CD4-positive, alpha-beta T cell treated with Interferon alpha-2 for 1 hour (primary cell): ENCODE measurements around the gene TTLL7.
"Not testable (repeated sequence)": the region's sequence is repeated elsewhere in the genome, so short reads cannot be mapped to it uniquely, and the experiment has no call there.

Experiments used
- DNase-seq, 2 donors: peaks; one replicate each; pipeline ENCODE4 v3.0.0-alpha.2; 2020 to 2022

Gene TTLL7

DNA sequence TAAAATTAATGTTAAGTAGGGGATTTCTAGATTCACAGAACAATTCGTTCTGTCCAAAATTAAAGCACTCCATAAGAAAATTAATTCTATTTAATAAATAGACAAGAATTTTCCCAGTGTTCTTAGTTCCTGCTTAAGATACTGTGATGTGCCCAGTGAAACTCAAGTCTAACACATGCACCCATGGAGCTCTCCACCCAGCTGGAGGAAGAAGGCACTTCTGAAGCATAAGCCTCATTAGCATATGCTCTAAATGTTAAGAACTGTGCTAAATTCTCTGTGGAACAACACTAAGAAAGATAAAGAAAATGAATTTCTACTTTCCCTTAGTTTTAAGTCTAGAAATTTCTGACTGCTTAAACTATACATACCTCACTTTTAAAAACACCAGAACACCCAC is 71.2 kb downstream of the TTLL7 start:
- DNase-seq = no peak

DNA sequence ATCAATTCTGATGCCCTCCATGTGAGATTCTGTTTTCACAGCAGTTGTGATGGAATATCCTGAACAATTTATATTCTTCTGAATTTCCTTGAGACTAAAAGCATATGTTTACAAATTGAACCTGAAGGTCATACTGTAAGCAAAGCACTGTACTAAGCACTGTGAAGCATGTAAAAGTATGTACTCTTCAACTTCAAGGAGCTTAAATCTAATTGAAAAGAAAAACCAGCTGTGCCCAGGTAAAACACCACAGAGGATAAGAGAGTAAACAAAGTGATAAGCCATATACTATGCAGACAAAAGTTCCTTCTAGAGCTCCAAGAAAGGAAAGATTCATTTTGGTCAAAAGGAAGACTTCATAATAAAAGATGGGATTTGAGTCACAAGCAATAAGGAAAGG is 71.9 kb downstream of the TTLL7 start:
- no peak for DNase-seq

DNA sequence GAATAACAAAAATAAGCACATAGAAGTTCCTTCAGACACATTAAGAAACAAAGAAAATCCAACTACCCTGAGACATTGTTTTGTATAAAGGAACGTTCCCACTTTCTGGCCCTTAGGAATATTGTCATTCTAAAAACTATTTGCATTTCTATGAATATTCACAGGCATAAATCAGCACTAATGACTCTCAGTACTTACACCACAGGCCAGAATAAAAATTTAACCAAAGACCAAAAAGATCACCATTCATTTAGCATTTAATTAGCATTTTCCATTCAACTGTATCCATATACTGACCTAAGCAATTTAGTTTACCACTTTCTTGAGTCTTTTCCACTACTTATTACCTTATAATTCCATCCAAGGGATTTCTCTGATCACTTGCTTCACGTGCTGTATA is 75.4 kb downstream of the TTLL7 start:
- DNase-seq = no peak

DNA sequence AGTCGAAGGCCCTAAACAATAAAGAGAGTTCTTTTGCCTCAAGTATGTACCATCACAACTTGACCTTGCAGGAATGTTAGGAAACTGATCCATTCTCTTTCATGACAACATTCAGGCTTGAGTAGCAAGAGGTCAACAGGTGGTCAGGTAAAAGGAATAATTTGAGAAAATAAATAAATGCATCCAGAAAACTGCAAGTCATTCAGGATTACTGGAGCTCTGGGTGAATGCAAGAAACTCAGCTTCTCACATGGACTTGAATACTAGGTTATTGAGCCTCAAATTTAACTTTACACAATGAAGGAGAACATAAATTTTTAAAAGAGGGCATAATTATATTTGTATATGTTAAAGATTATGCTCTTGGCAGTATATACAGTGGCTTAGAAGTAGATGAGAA is 76.5 kb downstream of the TTLL7 start:
- no peak for DNase-seq

DNA sequence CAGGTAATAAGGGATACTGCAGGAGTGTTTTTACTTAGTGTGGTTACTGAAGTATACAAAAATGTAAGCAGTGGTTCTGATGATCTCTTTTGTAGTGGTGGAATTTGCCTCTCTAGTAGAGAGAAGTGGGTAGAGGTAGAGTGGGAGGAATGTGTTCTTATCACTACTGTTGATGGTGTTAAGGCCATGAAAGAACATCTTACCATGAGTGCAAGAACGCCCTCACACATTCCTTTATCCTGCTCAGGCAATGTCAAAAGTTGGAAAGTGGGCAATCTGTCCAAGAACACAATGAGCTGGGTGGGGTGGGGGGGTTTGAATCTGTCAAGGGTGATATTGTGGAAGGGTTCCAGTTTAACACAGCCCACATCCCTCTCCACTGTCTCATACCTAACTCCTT is 78.6 kb downstream of the TTLL7 start:
- DNase-seq = no peak

DNA sequence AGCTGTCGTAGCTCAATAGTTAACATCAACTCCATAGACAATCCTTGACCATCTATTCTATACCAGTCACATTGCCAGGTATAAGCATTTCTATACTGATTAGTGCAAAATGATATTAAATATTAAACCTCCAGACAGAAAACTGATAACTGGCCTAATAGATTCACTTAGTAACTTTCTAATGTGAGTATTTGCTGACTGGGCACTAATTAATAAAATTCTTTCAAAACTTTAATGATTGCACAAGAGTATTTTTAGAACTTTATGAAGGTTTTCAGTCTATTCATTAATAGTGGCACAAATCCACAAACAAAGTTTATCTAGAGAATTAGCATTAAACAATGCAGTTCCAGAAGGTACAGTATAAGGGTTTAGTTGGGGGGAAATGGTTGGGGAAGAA is 79.1 kb downstream of the TTLL7 start:
- DNase-seq = no peak

DNA sequence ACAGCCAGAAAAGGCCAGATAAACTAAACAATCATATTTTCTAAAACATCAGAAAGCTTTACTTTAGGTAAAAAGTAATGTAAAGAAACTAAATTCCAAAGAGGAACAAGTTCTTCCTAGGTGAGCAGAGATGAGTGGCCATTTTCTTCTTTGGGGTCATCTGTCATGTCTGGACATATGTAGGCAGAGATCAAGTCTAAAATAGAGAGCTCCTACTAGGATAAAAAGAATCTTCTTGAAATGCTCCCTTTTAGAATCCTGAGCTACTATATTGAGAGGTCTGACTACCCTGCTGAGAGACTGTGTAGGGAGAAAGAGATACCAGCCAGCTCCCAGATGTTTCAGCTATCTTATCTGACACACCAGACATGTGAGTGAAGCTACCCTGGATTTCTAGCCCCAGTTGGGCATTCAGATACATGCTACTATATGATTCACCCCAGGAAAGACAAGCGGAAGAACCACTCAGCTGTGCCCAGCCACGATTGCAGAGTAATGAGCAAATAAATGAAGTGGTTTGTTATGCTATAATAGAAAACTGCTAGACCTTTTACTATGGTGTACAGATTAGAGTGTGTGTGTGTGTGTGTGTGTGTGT is 80.1 kb downstream of the TTLL7 start:
- DNase-seq = no peak

DNA sequence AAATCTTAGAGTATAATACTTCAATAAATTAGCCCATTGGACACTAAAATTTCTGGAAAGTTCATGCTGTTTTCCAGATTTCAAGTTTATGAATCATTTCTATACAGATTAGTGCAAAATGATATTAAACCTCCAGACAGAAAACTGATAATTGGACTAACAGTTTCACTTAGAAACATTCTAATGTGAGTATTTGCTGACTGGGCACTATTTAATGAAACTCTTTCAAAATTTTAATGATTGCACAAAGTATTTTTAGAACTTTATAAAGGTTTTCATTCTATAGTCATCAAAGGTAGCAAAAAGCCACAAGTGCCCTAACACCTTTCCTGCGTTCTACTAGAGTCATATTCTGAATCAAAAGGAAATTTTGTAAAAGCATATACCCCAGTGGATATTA is 81.0 kb downstream of the TTLL7 start:
- no peak for DNase-seq

DNA sequence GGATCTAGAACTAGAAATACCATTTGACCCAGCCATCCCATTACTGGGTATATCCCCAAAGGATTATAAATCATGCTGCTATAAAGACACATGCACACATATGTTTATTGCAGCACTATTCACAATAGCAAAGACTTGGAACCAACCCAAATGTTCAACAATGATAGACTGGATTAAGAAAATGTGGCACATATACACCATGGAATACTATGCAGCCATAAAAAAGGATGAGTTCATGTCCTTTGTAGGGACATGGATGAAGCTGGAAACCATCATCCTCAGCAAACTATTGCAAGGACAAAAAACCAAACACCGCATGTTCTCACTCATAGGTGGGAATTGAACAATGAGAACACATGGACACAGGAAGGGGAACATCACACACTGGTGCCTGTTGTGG is 82.8 kb downstream of the TTLL7 start:
- not testable (repeated sequence) for DNase-seq

DNA sequence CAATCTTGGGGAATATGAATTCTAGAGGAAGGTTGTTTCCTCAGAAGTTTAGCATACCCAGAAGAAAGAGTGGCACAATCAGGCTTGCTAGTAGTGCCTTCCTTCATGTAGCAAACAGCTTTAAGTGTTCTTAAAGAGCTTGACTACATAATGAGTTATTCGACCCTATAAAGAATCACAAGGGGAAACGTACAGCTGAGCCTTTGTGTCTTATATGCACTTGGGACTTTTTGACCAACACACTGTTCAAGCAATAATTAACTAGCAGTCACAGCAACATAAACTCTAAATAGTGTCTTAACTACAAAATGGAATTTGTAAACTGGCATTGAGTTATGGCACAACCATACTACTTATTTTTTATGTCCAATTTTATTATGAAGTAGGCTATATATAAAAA is 86.1 kb downstream of the TTLL7 start:
- DNase-seq = no peak

DNA sequence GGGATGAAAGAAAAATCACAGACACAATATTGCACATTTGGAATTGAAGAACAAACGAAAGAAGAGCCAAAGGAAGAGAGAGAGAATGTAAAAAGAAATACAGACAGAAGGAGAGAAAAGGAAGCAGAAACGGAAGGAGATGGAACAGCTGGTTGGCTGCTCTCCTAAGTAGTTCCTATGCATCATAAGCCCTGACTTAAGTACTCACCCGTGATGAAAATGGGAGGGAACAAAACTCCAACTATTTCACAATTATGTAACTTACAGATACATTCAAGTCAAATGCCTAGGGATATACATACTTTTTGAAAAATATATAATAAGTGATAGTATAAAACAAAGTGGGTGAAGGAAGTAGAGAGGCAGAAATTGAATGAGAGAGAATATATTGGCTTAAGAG is 88.5 kb downstream of the TTLL7 start:
- no peak for DNase-seq

DNA sequence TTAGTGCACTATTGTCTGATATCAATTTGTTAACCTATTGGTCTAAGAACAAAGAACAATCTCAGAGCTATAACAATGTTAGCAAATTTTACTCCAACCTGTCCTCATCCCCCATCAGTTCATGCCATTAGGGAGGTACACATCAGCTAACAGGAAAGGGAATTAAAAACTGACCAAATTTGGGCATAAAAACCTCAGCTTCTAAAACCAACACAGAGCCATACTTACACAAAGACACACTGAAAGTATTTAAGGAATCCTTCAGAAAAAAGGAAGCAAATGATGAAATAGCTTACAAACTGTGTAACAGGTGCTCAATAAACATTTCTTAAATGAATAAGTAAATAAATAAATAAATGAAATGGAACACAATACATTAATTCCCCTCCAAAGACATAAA is 89.2 kb downstream of the TTLL7 start:
- no peak for DNase-seq

DNA sequence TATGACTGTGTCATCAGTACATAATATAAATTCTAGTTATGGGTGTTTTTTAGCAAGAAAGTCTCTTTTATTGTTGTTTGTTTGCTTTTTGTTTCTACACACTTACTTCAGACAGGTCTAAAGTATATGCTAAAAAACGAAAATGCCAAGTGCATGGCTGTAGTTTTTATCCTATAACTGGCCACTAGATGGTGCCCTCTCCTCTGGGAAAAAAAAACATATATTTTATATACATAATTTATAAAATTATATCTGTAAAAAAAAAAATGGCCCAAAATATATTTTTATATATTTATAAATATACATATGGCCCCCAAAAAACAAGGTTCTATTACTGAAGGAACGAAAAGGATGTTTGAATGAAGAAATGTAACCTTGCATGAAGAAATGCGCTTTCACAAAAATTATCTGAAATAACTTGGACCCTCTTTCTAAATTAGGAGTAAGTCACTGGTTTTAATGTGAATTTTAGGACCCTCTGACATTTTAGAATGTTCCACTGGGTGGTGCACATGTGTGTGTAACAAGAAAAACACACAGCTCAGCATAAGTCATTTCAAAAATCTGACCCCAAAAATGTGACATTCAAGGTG is 93.5 kb downstream of the TTLL7 start:
- DNase-seq = peak in 1 of 2 donors; percentile 32

DNA sequence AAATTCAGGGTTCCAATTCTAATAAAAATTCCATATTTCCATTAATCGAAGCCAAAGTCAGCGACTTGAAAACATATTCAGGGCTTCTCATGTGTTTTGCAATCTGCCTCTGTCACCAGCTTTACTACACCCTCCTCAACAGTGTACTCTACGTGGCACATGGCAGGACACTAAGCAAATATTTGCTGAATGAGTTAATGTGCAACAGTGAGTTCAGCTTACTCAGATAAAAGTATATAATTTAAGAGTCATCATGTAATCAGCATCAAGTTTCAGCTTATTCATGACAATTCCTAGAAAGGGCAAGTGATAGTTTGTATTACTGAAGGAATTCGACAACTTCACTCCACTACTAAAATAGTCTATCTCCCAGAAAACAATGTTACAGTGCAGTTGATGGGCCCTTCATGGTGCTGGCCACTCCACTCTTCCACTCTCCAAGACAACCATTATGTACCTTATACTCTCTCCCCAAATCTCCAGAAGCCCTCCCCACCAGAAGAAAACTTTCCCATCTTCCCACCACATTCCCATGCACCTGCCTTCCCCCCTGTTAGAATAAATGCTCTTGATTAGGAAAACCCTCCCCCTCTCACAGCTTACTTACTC is 97.3 kb downstream of the TTLL7 start:
- no peak for DNase-seq

DNA sequence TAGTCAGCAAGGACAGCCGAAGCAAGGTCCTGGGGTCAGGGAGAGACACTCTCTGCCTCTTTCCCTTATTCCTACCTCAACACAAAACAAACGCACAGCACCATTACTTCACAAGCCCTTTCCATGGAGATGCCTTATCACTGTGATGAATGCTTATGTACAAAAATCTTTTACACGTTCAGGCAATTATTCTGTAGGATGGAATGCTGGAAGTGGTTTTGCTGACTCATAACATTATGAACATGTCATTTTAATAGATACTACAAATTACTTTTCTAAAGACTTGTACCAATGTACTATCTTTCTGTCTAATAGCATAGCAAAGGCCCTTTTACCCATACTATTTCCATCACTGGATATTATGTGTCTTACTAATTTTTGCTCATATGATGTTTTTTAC is 98.4 kb downstream of the TTLL7 start:
- no peak for DNase-seq

DNA sequence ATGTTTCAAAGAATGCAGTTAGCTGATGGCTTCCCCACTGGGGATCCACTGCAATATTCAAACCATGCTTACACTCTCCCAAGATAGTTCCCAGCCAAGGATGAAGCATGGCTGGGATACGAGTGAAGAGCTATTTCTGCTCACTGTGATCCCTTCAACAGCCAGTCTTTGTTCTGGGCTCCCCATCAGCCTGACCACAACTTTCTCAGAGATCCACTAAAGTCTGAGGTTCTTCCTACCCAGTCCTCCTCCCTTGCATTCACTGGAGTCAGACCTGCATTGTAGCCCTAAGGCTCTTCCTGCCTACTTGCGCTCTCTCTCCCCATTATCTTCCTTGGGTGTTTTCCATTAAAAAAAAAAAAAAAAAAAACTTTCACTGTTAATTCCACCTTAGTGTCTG is 101.4 kb downstream of the TTLL7 start:
- DNase-seq = no peak

DNA sequence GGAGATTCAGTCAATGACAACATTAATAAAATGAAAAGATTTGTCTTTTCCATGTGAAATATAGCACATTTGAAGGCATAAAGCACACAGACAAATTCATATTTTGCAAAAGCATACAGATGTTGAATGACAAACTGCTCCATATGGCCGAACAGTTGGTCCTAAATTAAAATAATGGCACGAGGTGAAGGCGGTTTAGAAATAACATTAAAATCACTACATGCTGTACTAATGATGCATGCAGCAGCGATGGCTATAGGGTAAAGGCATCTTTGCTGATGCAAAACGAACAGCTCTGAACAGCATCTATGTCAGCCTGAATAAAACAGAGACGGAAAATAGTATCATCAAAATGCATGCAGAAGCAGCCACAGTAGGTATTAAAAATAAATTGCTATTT is 102.6 kb downstream of the TTLL7 start:
- DNase-seq = no peak

DNA sequence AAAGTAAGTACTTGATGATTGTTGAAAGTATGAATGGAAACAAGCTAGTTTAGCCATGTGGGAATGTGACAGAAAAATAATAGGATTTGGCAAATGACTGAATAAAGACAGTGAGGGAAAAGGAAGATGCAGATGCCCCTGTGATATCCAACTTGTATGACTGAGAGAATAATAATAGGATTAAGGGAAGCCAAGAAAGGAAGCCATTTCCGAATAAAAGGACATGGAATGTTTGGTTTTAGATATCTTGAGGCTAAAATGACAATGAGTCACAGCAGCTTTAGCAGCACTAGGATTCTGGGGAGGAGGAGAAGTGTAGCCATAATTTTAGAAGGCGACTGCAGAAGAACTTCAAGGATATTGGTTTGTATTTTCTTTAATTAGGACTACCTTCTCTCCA is 109.2 kb downstream of the TTLL7 start:
- DNase-seq = no peak

DNA sequence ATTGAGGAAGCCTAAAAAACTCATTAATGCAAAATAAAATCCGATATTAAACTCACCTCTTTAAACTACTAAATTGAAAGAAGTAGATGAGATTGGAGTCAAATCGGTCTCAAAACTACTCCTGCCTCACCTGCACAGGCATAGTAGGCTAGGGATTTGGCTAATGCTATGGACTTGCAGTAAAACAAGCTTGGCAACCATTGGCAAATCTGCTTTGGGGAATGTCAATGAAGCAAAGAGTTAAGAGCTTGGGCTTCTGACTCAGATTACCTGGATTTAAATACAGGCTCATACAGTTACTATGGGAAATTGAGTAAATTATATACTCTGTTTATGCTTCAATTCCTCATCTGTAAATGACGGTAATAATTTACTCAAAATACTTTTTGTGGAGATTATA is 111.4 kb downstream of the TTLL7 start:
- DNase-seq = no peak

DNA sequence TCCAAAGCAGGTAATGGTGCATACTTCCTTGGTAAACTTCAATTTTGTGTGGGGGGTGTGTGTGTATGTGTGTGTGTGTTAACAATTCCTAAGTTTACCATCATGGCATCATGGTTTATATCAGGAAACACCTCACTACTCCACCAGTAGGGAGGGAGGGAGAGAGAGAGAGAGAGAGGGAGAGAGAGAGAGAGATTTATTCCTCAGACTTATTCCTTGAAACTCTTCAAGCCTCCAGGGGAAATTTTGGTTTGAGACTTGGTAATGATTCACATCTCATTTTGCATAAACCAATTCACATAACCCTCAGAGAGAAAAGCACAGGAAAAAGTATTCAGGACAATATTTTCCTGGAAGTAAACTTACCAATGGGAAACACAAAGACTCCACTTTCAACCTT is 115.0 kb downstream of the TTLL7 start:
- DNase-seq = no peak

DNA sequence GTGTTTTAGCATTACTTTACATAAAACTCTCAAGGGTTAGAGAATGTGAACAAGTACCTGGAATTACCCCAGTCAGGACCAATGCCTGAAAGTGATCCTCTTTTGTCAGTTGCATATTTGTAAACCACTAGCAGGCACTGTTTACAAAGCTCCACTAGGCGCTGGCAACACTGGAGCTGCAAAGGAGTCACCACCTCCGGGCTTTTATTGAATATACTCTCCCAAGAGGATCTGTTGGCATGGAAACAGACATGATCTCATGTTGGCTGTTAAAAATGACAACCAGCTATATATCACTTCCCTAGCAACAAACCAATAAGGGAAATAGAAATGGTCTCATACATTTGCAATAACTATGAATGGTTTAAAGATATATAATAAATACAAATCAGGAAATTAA is 116.0 kb downstream of the TTLL7 start:
- no peak for DNase-seq

DNA sequence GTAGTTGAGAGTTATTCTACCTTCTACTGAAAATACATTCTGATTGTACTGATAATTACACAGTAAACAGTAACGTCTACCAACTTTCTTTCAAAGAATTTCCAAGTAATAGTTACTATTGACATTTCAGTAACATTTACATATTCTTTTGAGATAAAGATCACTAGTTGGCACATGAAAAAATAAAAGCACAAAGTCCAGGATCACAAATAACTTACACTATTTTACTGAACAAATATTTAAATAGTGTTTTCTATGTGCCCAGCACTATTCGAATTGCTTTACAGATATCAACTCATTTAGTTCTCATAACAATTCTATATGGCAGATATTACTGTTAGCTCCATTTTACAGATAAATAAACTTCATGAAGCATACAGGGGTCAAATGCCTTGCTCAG is 126.4 kb downstream of the TTLL7 start:
- no peak for DNase-seq

DNA sequence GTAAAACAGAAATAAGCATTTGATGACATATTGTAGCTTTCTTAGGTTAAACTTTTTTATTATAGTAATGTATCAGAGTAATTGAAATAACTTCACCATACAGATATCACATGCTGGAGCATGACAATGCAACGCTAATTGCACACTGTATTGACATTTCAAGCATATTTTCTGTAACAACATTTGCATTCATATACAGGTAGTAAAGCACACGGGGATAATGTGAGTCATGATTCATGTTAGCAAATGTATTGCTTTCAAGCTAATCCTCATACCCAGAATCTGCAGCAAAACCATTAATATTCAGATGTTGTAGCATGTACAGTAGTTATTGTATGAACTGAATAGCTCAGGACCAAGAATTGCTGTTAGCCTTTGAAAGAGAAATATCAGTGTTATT is 133.9 kb downstream of the TTLL7 start:
- DNase-seq = no peak

DNA sequence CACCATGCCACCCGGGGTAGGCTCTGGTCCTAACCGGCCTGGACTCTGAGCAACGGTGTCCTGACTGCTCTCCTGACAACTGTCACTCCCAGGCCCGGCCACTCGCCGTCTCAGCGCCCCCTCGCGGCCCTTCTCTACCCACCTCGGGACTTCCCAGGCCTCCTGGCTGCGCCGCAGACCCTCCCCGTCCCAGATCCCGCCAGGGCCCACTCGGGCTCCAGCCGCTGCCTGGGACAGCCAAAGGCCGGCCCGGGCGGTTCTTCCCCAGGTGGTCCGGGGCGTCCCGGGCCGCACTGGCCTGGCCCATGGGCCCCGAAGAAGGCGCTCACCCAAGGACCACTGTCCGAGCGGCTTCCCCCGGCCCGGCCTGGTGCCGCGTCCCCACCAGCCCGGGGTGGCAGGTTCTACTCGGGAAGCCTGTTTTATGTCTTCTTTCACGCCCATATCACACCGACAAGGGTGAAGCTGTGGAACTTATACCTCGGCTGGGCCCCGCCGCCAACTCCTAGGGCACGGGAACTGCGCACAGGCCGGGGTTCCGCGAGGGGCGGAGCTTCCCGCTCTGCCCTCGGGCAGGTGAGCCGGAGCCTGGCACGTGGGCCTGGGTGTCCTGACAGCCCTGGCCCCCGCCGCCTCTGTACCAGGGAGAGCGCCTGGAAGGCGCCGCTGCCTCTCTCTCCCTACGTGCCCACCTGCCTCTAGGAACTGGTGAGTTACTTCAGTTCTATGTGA is 138.3 kb downstream of the TTLL7 start:
- DNase-seq = peak; percentile 68 to 73
